ENCODE measurements around the gene NETO2.
"Not testable (repeated sequence)": the region's sequence is repeated elsewhere in the genome, so short reads cannot be mapped to it uniquely, and the experiment has no call there.

GRCh38 chr16:47181066-47181465 lies 37.3 kb upstream of the NETO2 start:
- not testable (repeated sequence) for TF ChIP-seq CTCF (IDR thresholded peaks at IDR 0.05; ENCODE audit: poor library complexity, severe bottlenecking); POLR2AphosphoS5 (IDR thresholded peaks at IDR 0.05); EP300 (conservative IDR thresholded peaks at IDR 0.05; ENCODE audit: poor library complexity, severe bottlenecking); MXI1 (conservative IDR thresholded peaks at IDR 0.05; ENCODE audit: poor library complexity, severe bottlenecking); EZH2 (IDR thresholded peaks at IDR 0.05; ENCODE audit: borderline replicate concordance, insufficient read depth, low read length, poor library complexity, severe bottlenecking); TAF1 (IDR thresholded peaks at IDR 0.05; ENCODE audit: low read depth); REST (IDR thresholded peaks at IDR 0.05; ENCODE audit: borderline replicate concordance); RAD21 (conservative IDR thresholded peaks at IDR 0.05); SMC3 (conservative IDR thresholded peaks at IDR 0.05; ENCODE audit: poor library complexity)

Data from neural cell (in vitro differentiated cells).